Fibroblast of skin of right biceps (primary cell): ENCODE data around the gene FRMD5.
"Not testable (repeated sequence)": the region's sequence is repeated elsewhere in the genome, so short reads cannot be mapped to it uniquely, and the experiment has no call there.

Experiments
- DNase-seq: peaks from one replicate; pipeline ENCODE4 v3.0.0-alpha.2; 2013

The FRMD5 gene

DNA sequence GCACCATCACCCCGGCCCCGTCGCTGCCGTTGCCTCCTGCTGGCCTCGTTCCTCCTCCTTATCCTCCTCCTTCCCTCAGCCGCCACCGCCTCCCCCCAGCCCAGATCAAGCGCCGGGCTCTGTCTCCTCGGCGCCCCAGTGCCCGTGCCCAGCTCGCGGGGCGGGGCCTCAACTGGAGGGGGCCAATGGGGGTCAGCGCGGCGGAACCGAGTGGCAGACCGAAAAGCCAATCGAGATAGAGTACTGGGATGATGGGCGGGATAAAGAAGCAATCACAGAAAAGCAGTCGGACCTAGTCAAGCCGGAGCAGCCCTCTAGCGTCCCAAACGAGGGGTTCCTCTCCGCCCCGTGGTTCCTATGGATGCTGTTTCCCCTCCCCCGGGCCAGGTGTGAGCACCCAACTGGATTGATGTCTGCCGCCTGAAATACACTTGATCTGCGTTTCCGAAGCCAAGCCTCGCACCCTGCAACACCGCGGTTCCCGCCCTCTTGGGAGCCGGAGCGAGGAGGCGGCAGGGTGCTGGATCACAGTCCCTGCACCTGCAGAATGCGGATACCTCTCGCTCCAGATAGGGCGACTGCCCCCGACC is at the start of gene FRMD5:
Gene FRMD5 (minus strand): TSS at position 121 of the 590 bp plus-strand sequence.
- DNase-seq: peak; percentile 93

GRCh38 chr15:44243829-44244228 is 48.8 kb upstream of the FRMD5 start:
- no peak for DNase-seq

GRCh38 chr15:44243141-44243540 is 48.1 kb upstream of the FRMD5 start:
- DNase-seq: no peak

GRCh38 chr15:44231842-44232241 is 36.8 kb upstream of the FRMD5 start:
- no peak for DNase-seq

DNA sequence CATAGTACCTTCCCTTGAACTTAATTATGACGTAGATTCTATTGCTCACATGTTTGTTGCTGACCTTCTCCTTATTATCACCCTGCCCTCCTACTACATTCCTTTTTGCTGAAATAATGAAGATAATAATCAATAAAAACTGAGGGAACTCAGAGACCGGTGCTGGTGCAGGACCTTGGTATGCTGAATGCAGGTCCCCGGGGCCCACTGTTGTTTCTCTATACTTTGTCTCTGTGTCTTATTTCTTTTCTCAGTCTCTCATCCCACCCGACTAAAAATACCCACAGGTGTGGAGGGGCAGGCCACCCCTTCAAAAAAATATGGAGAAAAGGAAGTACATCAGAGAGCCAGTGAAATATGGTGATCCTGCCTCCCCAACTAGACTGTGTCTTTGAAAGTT is 34.2 kb upstream of the FRMD5 start:
- DNase-seq: not testable (repeated sequence)

GRCh38 chr15:44227584-44227983 is 32.5 kb upstream of the FRMD5 start:
- no peak for DNase-seq

DNA sequence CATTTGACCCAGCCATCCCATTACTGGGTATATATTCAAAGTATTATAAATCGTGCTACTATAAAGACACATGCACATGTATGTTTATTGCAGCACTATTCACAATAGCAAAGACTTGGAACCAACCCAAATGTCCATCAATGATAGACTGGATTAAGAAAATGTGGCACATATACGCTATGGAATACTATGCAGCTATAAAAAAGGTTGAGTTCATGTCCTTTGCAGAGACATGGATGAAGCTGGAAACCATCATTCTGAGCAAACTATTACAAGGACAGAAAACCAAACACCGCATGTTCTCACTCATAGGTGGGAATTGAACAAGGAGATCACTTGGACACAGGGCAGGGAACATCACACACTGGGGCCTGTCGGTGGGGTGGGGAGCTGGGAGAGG is 31.9 kb upstream of the FRMD5 start:
- DNase-seq: not testable (repeated sequence)

DNA sequence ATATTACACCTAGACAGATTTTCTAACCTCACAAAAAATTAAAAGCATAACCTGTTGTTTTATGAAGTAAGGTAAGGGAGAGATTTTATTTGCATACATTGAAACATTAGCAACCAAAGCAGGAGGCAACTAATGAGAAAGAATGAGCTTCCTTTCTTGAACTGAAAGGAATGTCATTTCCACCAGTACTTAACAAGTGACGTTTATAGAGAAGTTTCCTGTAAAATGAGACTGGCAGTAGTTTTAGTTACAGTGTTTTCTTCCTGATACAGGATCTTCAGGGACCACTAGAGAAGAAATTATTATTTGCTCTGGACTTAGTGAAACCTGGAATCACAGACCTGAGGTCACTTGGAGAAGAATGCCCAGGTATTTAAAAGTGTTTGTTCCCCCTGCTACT is 27.4 kb upstream of the FRMD5 start:
- peak; percentile 15 for DNase-seq

GRCh38 chr15:44219073-44219472 is 24.0 kb upstream of the FRMD5 start:
- no peak for DNase-seq

DNA sequence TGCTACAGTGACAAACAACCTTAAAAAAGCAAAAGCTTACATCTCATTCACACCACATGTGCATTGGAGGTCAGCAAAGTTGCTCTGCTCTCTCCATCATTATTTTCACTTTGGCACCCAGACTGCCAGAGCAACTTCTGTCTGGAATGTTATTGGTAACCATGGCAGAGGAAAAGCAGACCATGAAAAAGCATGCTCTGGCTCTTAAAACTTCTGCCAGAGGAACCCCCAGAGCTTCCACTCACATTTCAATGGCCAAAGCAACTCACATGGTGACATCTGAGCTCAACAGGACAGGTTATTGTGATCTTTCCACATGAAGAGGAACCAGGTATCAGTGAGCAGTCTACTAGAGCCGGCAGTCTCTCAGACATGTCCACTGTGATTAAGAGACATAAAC is 21.9 kb upstream of the FRMD5 start:
- no peak for DNase-seq

DNA sequence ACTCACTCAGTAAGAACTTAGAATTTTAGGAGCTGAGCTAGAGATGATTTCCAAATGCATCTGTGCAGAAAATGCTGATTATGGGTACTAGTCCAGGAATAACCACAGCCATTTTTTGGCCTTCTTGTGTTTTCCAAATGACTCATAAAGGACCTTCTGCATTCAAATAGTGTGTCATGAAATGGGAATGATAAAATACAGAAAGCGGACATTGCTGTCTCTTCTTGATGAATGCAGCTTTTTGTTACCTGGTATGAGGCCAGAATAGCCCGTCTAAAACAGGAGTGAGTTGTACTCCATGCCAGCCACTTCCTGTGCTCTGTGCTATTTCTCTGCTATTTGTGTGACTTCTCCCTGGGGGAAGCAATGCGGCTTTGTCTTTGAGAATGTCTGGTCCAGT is 20.5 kb upstream of the FRMD5 start:
- DNase-seq: peak; percentile 93

DNA sequence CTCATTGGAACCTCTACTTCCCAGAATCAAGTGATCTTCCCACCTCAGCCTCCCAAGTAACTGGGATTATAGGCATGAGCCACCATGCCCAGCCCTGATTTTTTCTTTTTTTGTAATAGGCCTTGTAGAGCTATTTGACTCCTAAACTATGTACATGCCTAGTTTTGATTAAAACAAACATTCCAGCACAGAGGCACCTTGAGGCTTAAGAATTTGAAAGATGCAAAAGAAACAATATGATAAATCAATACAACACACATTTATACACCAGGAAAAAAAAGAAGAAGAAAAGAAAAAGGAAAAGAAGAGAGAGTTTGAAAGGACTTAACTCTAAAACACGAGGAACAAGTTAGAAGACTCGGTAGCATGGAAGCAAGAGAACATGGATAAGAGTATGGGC is 13.9 kb upstream of the FRMD5 start:
- DNase-seq: no peak

- peak; percentile 86 for DNase-seq
These were observed 12.6 kb upstream of the FRMD5 start for GRCh38 chr15:44207643-44208042.

DNA sequence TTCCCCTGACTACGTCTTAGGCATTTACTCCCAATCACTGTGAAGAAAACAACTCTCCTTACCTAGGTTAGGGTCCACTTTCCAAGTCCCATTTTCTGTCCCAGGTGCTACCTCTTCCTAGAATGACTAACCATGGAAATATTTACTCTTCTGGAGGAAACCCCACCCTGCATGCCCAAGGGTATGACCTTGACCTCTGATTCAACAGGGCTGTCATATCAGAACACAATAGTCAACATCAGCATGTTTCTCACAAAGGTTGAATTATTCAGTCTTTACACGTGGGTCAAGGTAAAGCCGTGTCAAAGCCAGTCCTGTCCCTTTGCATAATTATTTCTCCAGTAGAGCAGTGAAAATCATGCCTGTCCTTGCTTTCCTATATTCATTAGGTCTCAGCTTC is 4.3 kb upstream of the FRMD5 start:
- DNase-seq: no peak

DNA sequence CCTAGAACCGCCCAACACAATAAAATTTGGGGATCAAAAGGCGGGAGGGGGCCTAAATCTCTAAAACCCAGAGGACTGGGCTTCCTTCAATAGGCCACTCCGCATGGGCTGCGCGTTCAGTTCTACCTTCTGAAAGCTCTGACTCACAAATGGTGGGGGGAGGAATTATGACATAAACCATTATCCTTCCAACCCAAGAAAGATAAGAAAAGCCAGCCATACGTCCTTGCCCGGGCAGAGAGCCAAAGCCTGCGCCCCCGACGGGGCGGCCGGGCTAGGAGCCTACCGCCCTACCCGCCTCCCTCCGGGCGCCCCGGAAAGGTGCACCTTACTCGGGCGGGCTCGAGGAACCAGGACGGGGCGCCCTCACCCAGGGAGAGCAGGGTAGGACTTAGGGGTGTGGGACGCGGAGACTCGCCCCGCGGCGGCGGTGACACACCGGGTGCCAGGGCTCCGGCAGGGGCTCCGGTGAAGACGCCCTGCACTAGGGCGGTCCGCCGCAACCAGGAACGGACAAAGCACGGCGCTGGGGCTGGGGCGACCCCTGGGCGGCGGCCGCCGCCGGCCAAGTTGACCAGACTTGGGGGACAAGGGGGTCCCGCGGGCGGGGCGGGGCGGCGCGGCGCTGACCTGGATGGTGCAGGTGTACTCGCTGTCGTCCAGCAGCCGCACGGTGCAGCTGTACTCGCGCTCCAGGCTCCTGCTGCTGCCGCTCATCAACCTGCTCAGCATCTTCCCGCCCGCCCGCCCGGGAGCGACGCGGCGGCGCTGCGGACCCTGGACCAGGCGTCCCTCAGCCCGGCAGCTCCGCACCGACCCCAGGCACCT is 534 bp downstream of the FRMD5 start:
- peak; percentile 67 for DNase-seq

DNA sequence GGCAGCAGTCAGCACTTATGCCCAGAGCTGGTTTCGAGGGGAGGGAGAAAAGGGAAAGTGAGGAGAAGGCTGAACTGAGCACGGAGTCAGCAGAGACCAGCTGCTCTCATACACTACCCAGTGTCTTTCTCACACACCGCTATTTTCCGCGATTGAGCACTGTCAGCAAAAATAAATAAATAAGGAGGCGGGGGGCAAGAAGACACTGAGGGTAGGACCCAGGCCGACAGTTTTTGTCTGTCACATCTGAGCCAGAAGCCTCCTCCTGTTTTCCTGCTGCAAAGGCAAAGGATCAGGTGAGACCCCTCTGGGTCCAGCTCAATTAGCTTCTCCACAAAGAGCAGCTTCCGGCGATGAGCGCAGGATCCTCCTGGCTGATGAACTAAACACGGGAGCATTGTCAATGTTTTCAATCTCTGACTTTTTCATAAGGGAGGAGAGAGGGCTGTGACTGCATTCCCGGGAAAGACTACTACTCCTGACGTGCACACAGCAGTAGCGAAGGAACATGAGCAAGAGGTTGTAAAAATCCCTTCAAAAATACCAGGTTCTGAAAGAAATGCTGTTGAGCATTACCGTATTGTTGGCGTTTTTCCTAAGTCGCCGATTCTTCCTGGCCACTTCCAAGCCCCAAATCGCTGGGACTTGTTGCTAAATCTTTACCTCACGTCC is 1.3 kb downstream of the FRMD5 start:
- DNase-seq: peak; percentile 15

DNA sequence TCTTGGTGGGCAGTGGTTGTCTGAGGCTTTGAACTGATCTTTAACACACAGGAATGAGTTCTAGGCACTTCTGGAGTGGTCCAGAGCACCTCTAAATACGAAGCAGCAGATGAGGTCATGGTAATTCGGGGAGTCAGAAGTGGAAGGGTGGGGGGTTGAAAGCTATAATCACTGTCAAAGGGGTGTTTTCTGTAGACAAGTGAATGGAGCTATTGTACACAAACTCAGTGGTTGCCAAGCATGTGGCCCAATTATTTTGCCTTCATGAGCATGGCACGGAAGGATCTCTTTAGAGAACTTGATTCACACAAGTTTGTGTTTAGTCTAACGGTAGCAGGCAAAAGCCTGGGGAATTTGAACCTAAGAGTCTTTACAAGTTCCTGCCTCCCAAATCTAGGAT is 6.3 kb downstream of the FRMD5 start:
- DNase-seq: no peak

DNA sequence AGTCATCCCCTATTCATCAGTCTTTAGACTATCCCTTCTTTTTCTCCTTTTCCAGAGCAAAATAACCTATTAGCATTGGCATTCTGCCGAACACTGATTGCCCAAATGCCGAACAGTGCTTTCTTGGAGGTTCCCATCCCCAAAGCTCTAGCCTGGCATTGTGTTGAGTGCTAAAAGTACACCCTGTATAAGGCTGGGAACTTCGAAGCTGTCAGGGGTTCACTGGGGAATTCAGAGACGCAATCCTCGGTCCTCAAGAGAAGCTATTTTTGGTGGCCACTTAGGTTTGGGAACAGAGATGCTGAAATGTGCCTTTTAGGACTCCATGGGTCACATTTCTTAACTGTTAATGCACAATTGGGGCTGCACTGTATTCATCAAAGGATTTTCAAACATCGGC is 8.4 kb downstream of the FRMD5 start:
- no peak for DNase-seq

DNA sequence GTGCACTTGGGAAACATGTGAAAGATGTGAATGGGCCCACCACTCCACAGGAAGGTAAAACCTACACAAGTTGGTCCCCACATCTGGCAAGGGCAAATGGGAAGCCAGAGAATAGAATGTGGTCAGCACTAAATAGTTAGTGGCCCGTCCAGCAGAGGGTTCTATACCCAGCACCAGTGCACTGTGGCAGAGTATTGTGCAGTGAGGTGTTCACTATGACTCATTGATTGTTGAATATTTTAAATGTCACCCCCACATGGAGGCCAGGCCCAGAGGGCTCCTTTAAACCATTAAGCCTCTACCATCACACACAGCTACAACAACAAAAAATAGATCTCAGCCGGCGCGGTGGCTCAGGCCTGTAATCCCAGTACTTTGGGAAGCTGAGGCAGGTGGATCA is 11.7 kb downstream of the FRMD5 start:
- no peak for DNase-seq

DNA sequence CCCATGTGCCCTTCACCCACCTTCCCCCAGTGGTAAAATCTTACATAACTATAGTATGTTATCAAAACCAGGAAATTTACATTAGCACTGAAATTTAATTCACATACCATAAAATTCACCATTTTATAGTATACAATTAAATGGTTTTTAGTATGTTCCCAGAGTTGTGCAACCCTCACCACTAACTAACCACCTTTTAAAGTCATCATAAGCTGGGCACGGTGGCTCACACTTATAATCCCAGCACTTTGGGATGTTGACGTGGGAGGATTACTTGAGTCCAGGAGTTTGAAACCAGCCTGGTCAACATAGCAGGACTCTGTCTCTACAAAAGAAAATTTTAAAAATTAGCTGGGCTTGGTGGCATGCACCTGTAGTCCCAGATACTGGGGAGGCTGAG is 13.7 kb downstream of the FRMD5 start:
- no peak for DNase-seq

- no peak for DNase-seq
These were observed 17.9 kb downstream of the FRMD5 start for GRCh38 chr15:44177139-44177538.

DNA sequence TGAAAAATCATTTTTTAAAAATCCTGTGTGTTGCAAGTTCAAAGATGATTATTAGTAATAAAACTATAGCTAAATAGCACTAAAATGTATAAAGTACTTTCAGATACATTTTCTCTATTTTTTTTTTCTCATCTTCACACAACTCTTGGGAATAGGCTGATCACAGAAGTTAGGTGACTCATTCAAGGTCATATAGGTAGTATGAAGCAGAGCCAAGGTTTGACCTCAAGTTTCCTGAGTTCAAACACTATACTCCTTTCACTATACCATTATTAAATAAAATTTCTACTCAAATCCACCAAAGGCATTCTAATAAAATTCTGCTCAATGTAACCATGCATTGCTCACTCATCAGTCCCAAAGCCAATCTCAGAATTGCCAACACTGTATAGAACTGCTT is 21.3 kb downstream of the FRMD5 start:
- DNase-seq: no peak

- peak; percentile 6 for DNase-seq
These were observed 31.7 kb downstream of the FRMD5 start for GRCh38 chr15:44163370-44163769.

GRCh38 chr15:44160796-44161195 is 34.3 kb downstream of the FRMD5 start:
- no peak for DNase-seq
